NCI-H1417 treated with DMSO at 0.1 percent for 48 hours (cell line): ENCODE measurements around the gene AQP12A.
"Not testable (repeated sequence)": the region's sequence is repeated elsewhere in the genome, so short reads cannot be mapped to it uniquely, and the experiment has no call there.

Experiments used
- DNase-seq: peaks from one replicate; lab custom pipeline; 2025; lab: John Stamatoyannopoulos, UW

Gene AQP12A

DNA sequence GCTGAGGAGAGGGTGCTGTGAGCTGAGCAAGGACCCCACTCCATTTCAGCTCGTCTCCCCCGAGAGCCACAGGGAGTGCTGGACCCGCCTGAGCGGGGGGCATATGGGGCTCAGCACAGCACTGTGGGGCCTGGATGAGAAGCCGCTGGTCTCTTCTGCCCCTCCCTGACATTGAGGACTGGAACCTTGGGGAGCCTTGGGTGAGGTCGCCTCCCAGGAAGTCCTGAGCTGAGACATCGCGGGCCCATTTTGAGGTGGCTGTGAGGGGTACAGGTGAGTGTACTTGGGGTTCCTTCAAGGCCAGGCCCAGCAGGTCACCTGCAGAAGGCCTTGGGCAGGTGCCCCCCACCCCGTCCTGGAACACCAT is 3.1 kb upstream of the AQP12A start:
- no peak for DNase-seq

GRCh38 chr2:240689975-240690374 is 1.7 kb upstream of the AQP12A start:
- DNase-seq: no peak

- not testable (repeated sequence) for DNase-seq
These were observed 1.1 kb upstream of the AQP12A start for GRCh38 chr2:240690421-240691074.

GRCh38 chr2:240691075-240691427 is 615 bp upstream of the AQP12A start:
- DNase-seq: not testable (repeated sequence)

DNA sequence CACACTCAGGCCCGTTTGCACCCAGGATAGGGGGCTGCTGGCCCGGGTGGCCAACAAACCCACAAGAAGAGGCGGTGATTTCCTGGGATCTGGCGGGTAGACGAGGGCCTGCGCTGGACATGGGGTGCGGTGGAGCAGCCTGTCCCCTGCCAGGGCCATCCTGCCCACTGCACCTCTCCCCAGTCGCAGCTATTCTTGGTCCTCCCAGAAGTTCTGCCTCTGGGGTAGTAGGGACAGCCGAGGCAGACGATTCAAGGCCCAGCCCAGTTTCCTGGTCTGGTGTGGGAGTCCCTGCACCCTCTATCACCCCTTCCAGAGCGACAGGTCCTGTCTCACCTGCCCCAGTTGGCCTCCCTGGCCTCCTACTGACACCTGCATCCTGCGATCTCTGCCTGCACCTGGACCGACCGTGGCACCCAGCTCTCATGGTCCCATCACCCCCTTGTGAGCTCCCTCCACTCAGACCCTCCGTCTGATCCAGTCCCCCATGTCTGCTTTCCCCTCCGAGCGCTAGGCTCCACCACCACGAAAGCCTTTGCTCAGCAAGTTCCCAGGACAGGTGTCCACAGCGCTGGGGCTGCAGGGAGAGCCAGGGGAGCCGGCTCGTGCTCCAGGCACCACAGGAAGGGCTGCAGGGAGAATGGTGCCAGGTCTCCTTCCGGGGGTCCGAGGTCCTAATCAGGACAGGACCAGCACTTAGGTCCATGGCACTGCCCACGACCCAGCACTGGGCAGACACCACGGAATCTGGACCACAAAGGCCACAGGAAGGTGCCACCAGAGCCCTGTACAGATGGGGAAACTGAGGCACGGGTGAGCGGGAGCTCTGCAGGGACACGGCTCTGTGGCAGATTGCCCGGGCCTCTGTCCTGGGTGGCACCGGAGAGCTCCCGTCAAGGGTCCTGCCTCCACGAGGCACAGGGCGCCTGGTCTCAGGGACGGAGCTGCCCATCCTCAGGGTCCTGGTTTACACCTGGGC is 1.2 kb downstream of the AQP12A start:
- not testable (repeated sequence) for DNase-seq

GRCh38 chr2:240694304-240694703 is 2.6 kb downstream of the AQP12A start:
- DNase-seq: not testable (repeated sequence)

- not testable (repeated sequence) for DNase-seq
These were observed 3.9 kb downstream of the AQP12A start for GRCh38 chr2:240695593-240695992.

DNA sequence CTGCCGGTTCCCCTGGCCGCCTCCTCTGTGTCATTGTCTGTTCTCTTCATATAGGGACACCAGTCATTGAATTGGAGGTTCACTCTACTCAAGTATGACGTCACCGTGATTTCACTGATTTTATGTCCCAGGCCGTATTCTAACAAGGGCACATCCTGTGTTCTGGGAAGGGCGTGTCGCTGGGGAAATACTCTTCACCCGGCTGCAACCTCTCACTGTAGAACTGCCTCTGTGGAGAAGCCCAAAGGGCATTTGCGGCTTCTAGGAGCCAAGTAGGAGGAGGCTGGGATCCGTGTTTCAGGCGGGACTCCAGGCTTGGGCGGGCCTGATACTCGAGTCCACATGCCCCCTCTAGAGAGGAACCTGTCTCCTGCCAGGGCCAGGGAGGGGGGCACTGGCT is 4.8 kb downstream of the AQP12A start:
- DNase-seq: not testable (repeated sequence)

GRCh38 chr2:240698852-240699561 is 7.3 kb downstream of the AQP12A start:
- DNase-seq: not testable (repeated sequence)

DNA sequence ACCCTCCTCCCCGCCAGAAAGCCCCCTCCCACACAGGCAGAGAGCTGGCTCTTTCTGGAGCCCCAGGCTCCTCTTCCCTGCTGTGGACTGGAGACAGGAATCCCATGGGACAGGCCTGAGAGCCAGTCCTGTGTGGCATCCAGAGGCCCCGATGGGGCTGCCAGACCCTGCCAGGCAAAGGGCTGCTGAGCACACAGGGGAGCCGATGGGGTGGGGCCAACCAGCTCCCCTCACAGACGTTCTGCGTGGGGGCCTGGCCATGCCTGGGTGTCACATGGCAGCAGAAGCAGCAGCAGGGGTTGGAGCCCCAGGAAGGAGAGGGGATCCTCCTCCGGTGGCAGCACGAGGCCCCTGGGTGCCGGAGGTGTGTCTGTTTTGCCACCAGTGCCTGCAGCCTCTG is 8.2 kb downstream of the AQP12A start:
- not testable (repeated sequence) for DNase-seq

DNA sequence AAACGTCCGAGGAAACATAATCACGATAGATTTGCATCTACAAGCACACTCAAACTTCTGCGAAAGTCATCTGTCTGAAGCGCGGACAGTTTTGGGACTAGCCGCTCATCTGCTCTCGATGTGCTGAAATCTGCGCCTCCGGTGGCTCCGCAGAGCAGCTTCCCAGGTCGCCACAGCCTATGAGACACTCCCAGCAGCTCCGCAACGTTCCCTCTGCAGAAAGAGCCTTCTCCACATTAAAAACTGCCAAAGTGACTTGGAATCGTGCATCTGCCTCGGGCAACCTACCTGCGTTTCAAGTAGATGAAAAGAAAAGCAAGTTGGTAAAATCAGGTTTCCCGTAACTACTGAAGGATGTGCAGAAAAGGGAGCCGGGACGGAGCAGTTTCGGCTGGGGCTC is 8.9 kb downstream of the AQP12A start:
- not testable (repeated sequence) for DNase-seq

DNA sequence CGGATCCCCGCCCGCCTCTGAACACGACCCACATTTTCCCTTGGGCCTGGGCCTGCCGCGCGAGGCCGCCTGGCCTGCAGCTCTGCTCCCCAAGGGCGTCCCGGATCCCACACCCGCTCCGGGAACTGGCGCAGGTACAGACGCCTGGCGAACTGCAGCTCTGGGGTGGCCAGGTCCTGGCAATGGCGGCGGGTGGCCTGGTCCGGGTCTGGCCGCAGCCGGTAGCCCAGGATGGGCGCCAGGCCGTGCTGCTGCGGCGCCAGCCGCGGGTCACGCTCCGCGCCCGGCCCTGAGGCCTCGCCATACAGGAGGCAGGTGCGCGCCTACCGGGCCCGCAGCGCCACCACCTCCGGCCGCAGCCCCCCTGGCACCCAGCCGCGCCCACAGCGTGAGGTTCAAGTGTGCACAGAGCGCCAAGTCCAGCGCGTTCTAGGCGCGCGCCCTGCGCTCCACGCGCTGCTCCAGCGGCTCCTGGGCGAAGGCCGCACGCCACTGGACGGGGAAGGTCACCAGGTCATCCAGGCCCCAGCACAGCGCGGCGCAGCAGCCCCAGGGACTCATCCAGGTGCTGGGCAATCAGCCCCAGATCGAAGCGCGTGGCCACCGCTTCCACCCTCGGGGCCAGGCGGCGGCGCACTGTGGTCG is 9.5 kb downstream of the AQP12A start:
- DNase-seq: no peak

GRCh38 chr2:240701736-240702639 is 10.3 kb downstream of the AQP12A start:
- DNase-seq: no peak

GRCh38 chr2:240702640-240703011 is 11.0 kb downstream of the AQP12A start:
- no peak for DNase-seq

GRCh38 chr2:240703417-240704341 is 12.0 kb downstream of the AQP12A start:
- DNase-seq: no peak

DNA sequence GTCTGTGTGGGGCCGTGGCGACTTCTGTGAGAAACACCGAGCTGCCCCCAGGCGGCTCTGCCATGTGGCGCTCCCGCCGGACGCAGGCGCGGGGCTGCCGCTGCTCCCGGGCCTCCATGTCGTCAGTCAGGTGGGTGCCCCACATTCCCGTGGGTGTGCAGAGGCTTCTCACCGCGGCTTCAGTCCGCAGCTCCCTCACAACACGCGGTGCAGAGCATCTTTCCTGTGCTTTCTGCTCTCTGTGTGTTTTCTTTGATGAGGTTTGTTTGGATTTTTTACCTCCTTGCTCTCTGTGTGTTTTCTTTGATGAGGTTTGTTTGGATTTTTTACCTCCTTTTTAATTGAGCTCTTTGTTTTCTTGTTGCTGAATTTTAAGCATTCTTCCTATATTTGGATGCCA is 13.0 kb downstream of the AQP12A start:
- no peak for DNase-seq

- no peak for DNase-seq
These were observed 13.6 kb downstream of the AQP12A start for GRCh38 chr2:240705204-240705791.

DNA sequence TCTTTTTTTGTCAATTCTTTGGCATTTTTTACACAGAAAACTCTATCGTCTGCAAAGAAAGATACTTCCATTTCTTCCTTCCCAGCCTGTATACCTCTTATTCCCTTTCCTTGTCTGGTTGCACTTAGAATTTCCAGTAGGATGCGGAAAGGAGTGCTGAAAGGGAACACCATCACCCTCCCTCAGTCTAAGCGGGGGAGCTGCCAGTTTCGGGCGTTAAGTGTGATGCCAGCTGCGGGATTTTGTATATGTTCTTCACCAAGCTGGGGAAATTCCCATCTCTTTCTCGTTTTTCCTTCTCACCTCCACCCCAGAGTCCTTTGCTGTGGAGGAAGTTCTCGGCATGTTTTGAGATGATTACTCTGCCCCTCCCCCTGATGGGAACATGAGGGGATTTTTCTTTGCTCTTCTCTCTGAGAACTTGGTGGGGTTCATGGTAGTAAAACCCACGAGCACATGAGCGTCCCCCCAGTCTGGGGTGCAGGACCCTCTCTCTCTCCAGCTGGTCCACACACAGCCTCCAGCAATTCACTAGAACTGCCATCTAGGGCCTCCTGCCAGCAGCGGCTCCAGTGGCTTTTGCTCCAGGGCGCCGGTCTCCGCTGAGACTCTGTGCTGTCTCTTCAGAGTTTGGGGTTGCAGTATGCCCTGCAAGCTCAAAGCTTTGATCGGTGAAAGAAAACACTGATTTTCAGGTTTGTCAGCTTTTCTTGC is 15.5 kb downstream of the AQP12A start:
- no peak for DNase-seq

DNA sequence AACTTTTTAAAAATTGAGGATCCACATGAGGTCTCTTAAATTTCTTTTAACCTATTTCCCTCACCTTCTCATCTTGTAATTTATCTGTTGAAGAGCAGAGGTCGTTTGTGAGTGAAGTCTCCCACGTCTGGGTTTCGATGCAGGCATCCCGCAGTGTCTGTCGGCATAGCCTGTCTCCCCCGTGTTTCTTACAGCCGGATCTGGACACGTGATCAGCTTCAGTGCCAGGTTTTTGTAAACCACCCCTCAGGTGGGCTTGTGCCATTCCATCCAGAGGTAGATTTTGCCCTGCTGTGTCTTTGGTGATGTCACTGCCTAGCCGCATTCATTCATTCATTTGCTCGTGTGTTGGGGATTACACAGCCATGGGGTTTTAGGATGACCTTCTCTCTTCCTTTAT is 16.2 kb downstream of the AQP12A start:
- no peak for DNase-seq
